ENCODE results near the gene KLHL29.

GRCh38 chr2:23703037-23703582 lies 318.1 kb downstream of the KLHL29 start:
- TF ChIP-seq CTCF (IDR thresholded peaks at IDR 0.05) (no peak), EZH2 (IDR thresholded peaks at IDR 0.05; ENCODE audit: borderline replicate concordance, insufficient read depth, low read depth, low read length, poor library complexity, severe bottlenecking) (no peak)

All from B cell (primary cell).